AG04449 (cell line): ENCODE measurements around the gene ACBD6.
A peak's percentile ranks its signal among the peaks of the same experiment; 100 is the strongest.

Experiments
- CTCF ChIA-PET: fragments of 350-600 bp; formaldehyde crosslinking; extraction: SDS; loops from one replicate; lab custom pipeline; 2021; ENCODE audit warnings: antibody characterized with exemption; lab: Yijun Ruan, JAX
- POLR2A ChIA-PET: fragments of 400-600, 350-600 bp; formaldehyde crosslinking; extraction: SDS; loops from one replicate; lab custom pipeline; 2020; ENCODE audit warnings: antibody characterized with exemption, inconsistent platforms; lab: Yijun Ruan, JAX
- DNase-seq: peaks from one replicate; pipeline ENCODE4 v3.0.0-alpha.2; 2010; ENCODE audit warnings: low read depth, low spot score
- H3K4me3 ChIP-seq: 2 replicates; pipeline ENCODE4 v1.5.1; 2011; ENCODE audit warnings: low read depth, mild to moderate bottlenecking, control low read depth, low read length
- TF ChIP-seq, protein P1 (sequence below): IDR thresholded peaks from one replicate; pipeline ENCODE4 v1.5.1; 2011; ENCODE audit warnings: mild to moderate bottlenecking, moderate library complexity, low read length, control low read depth, inconsistent platforms; ENCODE audit not compliant: insufficient read depth; ENCODE audit errors: missing control alignments

ACBD6 gene

DNA sequence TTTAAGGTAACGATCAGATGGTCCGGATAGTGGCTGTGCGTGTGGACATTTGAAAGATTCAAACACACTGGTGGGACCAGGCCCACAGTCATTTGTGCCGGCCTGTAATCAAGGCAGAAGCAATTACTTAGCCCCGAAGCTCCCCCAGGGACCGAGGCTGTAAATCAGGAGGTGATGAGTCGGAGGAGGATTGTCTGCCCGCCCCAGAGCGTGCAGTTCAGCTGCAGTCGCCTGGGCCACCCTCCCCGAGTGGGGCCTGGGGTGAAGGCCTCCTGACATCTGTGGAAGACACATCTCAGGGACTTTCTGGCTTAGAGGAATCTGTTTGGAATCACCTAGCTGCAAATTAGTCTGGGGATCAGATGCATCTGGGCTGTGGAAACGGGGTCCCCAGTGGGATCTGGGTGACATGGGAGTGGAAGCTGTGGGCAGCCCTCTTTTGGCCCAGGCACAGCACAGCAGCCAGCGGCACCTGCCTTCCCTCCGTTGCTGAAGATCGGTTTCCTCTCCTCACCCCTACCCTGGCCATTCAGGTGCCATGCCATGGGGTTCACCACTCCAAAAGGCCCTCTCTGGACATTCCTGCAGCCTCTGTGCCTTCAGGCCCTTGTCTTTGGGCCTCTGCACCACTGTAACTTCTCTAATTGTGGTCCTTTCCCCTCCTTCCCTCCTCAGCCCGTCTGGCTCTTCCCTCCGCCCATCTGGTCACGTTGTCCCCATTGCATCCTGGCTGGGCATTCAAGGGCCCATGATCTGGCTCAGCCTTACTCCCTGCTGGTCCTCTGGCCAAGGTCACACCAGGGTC, 246.6 kb downstream of the ACBD6 start:
- ChIA-PET POLR2A (interaction anchor here (1.5 kb wide), 1 partner anchor 373 kb away, joined by 4 read pairs; the partner anchor contains the start of gene TOR1AIP1), CTCF (interaction anchor here (1.3 to 11.3 kb wide), 4 partner anchors 10 to 226 kb away, joined by 3 to 120 read pairs (median 5); no protein-coding TSS in a partner anchor)
- DNase-seq: no peak
- TF ChIP-seq, protein P1, sequence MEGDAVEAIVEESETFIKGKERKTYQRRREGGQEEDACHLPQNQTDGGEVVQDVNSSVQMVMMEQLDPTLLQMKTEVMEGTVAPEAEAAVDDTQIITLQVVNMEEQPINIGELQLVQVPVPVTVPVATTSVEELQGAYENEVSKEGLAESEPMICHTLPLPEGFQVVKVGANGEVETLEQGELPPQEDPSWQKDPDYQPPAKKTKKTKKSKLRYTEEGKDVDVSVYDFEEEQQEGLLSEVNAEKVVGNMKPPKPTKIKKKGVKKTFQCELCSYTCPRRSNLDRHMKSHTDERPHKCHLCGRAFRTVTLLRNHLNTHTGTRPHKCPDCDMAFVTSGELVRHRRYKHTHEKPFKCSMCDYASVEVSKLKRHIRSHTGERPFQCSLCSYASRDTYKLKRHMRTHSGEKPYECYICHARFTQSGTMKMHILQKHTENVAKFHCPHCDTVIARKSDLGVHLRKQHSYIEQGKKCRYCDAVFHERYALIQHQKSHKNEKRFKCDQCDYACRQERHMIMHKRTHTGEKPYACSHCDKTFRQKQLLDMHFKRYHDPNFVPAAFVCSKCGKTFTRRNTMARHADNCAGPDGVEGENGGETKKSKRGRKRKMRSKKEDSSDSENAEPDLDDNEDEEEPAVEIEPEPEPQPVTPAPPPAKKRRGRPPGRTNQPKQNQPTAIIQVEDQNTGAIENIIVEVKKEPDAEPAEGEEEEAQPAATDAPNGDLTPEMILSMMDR: no peak
- no peak overlapping the region for H3K4me3 ChIP-seq

DNA sequence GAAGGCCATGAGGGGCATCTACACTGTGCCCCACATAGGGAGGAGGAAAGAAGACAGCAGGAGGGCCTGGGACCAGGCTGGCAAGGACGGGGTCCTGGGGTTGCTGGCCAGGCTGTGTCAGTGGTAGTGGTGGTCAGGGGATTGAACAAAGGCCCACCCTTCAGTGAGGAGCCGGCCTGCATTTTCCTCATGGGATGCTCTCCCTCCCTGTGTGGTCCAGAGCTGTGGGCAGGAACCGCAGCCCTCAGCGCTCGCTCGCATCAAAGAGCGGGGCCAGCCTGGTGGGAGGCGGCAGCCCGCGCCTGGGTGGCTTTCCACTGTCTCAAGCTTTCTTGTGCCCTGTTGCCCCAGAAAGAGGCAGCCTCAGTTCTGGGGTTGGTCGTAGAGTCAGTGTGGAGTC, 247.5 kb downstream of the ACBD6 start:
- DNase-seq: no peak
- no peak overlapping the region for H3K4me3 ChIP-seq
- POLR2A ChIA-PET: no interaction called here
- TF ChIP-seq, protein P1: no peak
- CTCF ChIA-PET: interaction anchor here (1.1 to 11.3 kb wide), 11 partner anchors 11 to 227 kb away, joined by 3 to 120 read pairs (median 25); no protein-coding TSS in a partner anchor

DNA sequence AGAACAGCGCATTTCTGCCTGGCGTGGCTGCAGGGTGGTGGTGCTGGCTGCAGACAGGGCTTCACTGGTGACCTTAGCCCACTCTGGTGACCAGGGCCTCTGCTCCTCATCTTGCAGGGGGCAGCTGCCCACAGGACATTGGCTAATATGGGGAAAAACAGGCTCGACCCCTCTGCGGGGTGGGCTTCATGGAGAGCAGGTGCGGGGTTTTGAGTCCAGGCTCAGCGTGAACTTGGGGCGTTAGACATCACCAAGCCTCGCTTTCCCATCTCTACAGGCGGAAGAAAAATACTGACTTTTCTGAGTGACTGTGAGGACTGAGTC, 247.9 kb downstream of the ACBD6 start:
- POLR2A ChIA-PET: no interaction called here
- TF ChIP-seq, protein P1: no peak
- no peak overlapping the region for H3K4me3 ChIP-seq
- CTCF ChIA-PET: interaction anchor here (1.1 to 11.3 kb wide), 14 partner anchors 11 to 228 kb away, joined by 3 to 120 read pairs (median 20); no protein-coding TSS in a partner anchor
- no peak for DNase-seq

DNA sequence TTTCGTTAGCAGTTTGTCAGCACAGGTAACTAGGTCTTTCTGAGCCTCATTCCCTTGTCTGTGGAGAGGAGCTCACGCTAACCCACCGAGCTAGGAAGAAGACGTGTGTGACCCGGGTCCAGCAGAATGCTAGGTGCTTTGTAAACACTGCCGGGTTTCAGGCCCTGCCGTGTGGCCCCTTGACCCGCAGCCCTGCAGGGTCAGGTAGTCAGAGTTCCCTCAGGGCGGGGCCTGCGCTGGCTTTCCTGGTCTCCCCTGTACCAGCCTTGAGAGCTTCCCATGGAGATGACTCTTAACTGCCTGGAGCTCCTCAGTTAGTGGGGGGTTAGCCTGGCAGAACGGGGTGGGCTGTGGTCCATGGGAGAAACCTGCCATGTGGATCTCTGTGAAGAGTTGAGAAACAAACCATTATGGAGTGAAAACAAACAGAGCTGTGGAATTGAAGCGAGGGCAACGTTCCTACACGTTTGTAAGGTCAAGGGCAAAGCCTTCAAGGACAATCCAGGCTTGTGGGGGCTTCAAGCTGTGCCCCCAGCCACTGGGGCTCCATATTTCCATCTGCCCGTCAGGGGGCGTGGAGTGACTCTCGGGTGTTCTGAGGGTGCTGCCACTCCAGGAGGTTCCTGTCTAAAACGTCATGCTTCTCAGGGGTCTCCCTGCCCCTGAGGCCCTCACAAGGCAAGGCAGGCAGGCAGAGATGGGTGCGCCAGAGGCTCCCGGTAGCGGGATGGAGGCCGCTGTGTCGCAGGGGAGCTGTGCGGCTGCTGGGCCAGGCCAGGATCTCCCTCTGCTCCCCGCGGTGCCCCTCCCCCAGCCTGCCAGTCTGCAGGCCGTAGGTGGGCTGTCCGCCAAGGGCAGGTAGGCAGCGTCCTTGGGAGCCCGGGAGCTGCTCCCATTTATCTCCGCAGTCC, 248.5 kb downstream of the ACBD6 start:
- H3K4me3 ChIP-seq: no peak overlapping the region
- DNase-seq: no peak
- POLR2A ChIA-PET: no interaction called here
- CTCF ChIA-PET: interaction anchor here (0.7 to 11.3 kb wide), 45 partner anchors 7 to 608 kb away, joined by 3 to 120 read pairs (median 5); partner anchors contain the start of gene ACBD6
- TF ChIP-seq, protein P1: no peak

DNA sequence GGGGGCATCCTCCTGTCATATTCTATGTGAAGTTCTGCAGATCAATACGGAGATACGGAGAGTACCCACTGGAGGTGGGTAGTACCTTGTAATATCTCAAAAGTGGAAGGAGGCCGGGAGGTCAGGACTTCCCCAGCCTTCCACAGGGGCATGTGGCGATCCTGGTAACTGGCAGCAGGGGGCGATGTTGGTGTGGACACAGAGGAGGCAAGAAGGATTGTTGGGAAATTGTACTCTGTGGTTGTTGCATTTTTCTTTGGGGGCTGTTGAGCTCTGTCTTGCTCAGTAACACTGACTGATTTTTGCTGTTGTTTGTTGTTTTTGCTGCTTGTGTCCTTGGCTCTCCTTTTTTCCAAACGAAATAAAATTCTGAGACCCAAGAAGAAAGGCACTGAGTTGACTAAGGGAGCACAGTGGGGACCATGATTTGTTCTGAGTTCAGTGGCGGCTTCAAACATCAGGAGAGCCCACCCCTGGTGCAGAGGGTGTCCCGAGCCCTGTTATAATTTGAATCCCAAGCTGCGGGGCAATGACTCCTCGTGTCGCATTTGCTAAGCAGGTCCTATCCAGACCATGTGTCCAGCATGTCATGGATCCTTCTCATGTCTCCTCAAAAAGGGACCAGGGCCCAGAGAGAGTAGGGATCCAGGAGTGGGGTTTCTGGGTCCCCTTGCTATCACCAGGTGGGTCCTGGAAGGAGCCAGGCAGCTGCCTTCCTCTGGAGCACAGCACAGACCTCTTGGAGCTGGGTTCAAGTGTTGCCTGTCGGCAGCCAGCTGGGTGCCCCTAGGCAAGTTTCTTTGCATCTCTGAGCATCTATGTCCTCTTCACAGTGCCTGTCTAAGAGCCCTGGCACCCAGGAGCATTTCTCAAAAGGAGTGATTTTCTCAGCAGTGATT, 249.5 kb downstream of the ACBD6 start:
- ChIA-PET CTCF (interaction anchor here (0.5 to 11.3 kb wide), 57 partner anchors 8 to 609 kb away, joined by 3 to 120 read pairs (median 4); partner anchors contain the start of gene ACBD6), POLR2A (no interaction called here)
- TF ChIP-seq, protein P1: peak; percentile 82
- no peak for DNase-seq
- no peak overlapping the region for H3K4me3 ChIP-seq
